ENCODE measurements around the gene DLG2.

- TF ChIP-seq CTCF (IDR thresholded peaks at IDR 0.05) = no peak
- TF ChIP-seq ZFX (IDR thresholded peaks at IDR 0.05; ENCODE audit: borderline replicate concordance) = no peak
These were observed 1909.6 kb downstream of the DLG2 start for GRCh38 chr11:83717537-83717936.

Measured in 22Rv1 (cell line).